ENCODE measurements around the gene MIGA2.

The MIGA2 gene

GRCh38 chr9:129075996-129076639, 39.7 kb downstream of the MIGA2 start:
- no peak for DNase-seq (ENCODE audit: low read depth)
- in situ Hi-C loops (cut with HindIII; ENCODE audit: low sequenced_read_pairs), result no loop called here
- H3K4me3 ChIP-seq (ENCODE audit: low read depth, low read length), result no peak overlapping the region
- no peak for TF ChIP-seq CTCF (IDR thresholded peaks at IDR 0.05; ENCODE audit: low read depth, low read length, missing control alignments)

- TF ChIP-seq CTCF (IDR thresholded peaks at IDR 0.05; ENCODE audit: low read depth, low read length, missing control alignments), result no peak
- no peak overlapping the region for H3K4me3 ChIP-seq (ENCODE audit: low read depth, low read length)
- no peak for DNase-seq (ENCODE audit: low read depth)
- in situ Hi-C loops (cut with HindIII; ENCODE audit: low sequenced_read_pairs), result no loop called here
These were observed 40.2 kb downstream of the MIGA2 start for GRCh38 chr9:129076640-129077037.

- DNase-seq (ENCODE audit: low read depth), result no peak
- in situ Hi-C loops (cut with HindIII; ENCODE audit: low sequenced_read_pairs), result no loop called here
- H3K4me3 ChIP-seq (ENCODE audit: low read depth, low read length), result no peak overlapping the region
These were observed 40.8 kb downstream of the MIGA2 start for GRCh38 chr9:129077236-129077635.

GRCh38 chr9:129078691-129079503, 42.5 kb downstream of the MIGA2 start:
- no peak for DNase-seq (ENCODE audit: low read depth)
- no peak for TF ChIP-seq CTCF (IDR thresholded peaks at IDR 0.05; ENCODE audit: low read depth, low read length, missing control alignments)
- no peak overlapping the region for H3K4me3 ChIP-seq (ENCODE audit: low read depth, low read length)
- in situ Hi-C loops (cut with HindIII; ENCODE audit: low sequenced_read_pairs), result no loop called here

More at GRCh38 chr9:129077236-129077635, 40.8 kb downstream of the MIGA2 start:
- TF ChIP-seq CTCF (IDR thresholded peaks at IDR 0.05; ENCODE audit: low read depth, low read length, missing control alignments), result no peak

- peak overlapping the region; percentile 80 for H3K4me3 ChIP-seq (ENCODE audit: low read depth, low read length)
- no peak for TF ChIP-seq CTCF (IDR thresholded peaks at IDR 0.05; ENCODE audit: low read depth, low read length, missing control alignments)
- in situ Hi-C loops (cut with HindIII; ENCODE audit: low sequenced_read_pairs), result loop anchor here (10.0 kb wide), 1 partner anchor 45 kb away; the partner anchor contains the start of gene MIGA2
- DNase-seq (ENCODE audit: low read depth), result no peak
These were observed 43.4 kb downstream of the MIGA2 start for GRCh38 chr9:129079829-129080228.

GRCh38 chr9:129080298-129080600, 43.8 kb downstream of the MIGA2 start:
- no peak for DNase-seq (ENCODE audit: low read depth)
- H3K4me3 ChIP-seq (ENCODE audit: low read depth, low read length), result peak overlapping the region; percentile 80
- no peak for TF ChIP-seq CTCF (IDR thresholded peaks at IDR 0.05; ENCODE audit: low read depth, low read length, missing control alignments)
- in situ Hi-C loops (cut with HindIII; ENCODE audit: low sequenced_read_pairs), result loop anchor here (10.0 kb wide), 1 partner anchor 45 kb away; the partner anchor contains the start of gene MIGA2

Data from astrocyte of the cerebellum (primary cell).